HepG2 (cell line): ENCODE results near the gene TMEM129. TPM values are rescaled to one million over a fixed set of nuclear protein-coding genes. Genes with fewer than 3 reads are reported as not detected.

ENCODE experiments used
- CC2D1A ChIP-seq: sonication (generic); formaldehyde crosslinking; IDR thresholded peaks from 2 replicates; pipeline ENCODE4 v1.8.1; 2023; ENCODE audit warnings: mild to moderate bottlenecking, missing genetic modification reagents
- CREB1 ChIP-seq, 2 experiments: fragments of 450-650 bp in 1 of 2; IDR thresholded peaks; 2 replicates each; pipeline ENCODE4 v1.6.1; 2016 to 2017; ENCODE audit warnings: control low read depth in 1 of 2, mild to moderate bottlenecking in 1 of 2, missing compliant biosample characterization in 1 of 2, missing genetic modification characterization in 1 of 2
- GPN1 ChIP-seq: sonication (generic); formaldehyde crosslinking; IDR thresholded peaks from 2 replicates; pipeline ENCODE4 v1.5.1; 2020; ENCODE audit warnings: missing genetic modification reagents, borderline replicate concordance
- ISL2 ChIP-seq: sonication (generic); formaldehyde crosslinking; IDR thresholded peaks from 2 replicates; pipeline ENCODE4 v1.5.0; 2020; ENCODE audit warnings: missing genetic modification reagents
- KDM5B ChIP-seq: sonication (generic); formaldehyde crosslinking; IDR thresholded peaks from 2 replicates; pipeline ENCODE4 v1.4.0; 2020; ENCODE audit warnings: missing genetic modification reagents, mild to moderate bottlenecking, borderline replicate concordance
- MBNL3 ChIP-seq: fragments of 250-450 bp; sonication (Bioruptor Pico); conservative IDR thresholded peaks from 2 replicates; pipeline ENCODE4 v1.8.0; 2022; ENCODE audit warnings: mild to moderate bottlenecking, inconsistent platforms
- NFE2L2 ChIP-seq: fragments of 150-350 bp; IDR thresholded peaks from 2 replicates; pipeline ENCODE4 v1.6.1; 2014; ENCODE audit warnings: low read length
- NR1H2 ChIP-seq: sonication (generic); formaldehyde crosslinking; IDR thresholded peaks from 2 replicates; pipeline ENCODE4 v1.8.1; 2022; ENCODE audit warnings: low read depth, missing genetic modification reagents, borderline replicate concordance
- PTBP1 ChIP-seq: fragments of 200-400 bp; formaldehyde crosslinking; IDR thresholded peaks from 2 replicates; pipeline ENCODE4 v1.6.1; 2018; ENCODE audit warnings: low read length, low read depth; ENCODE audit not compliant: poor library complexity, severe bottlenecking
- RAD21 ChIP-seq: fragments of 450-650 bp; formaldehyde crosslinking; IDR thresholded peaks from 2 replicates; pipeline ENCODE4 v1.5.0; 2020; ENCODE audit warnings: mild to moderate bottlenecking
- SALL1 ChIP-seq: sonication (generic); formaldehyde crosslinking; IDR thresholded peaks from 2 replicates; pipeline ENCODE4 v1.8.0; 2022; ENCODE audit warnings: mild to moderate bottlenecking, missing genetic modification reagents
- SIN3A ChIP-seq: IDR thresholded peaks from 2 replicates; pipeline ENCODE4 v1.6.1; 2011; ENCODE audit warnings: low read depth, mild to moderate bottlenecking, control low read depth, low read length, borderline replicate concordance
- SKI ChIP-seq: fragments of 450-650 bp; IDR thresholded peaks from one replicate; pipeline ENCODE4 v1.6.1; 2018; ENCODE audit warnings: mild to moderate bottlenecking; ENCODE audit not compliant: partially characterized antibody
- TCF7L2 ChIP-seq: IDR thresholded peaks from 2 replicates; pipeline ENCODE4 v1.6.1; 2011; ENCODE audit warnings: mild to moderate bottlenecking, low read depth, low read length, moderate library complexity
- U2AF1 ChIP-seq: fragments of 200-400 bp; formaldehyde crosslinking; optimal IDR thresholded peaks from 2 replicates; pipeline ENCODE3; 2017; ENCODE audit warnings: mild to moderate bottlenecking, low read depth, low read length
- ZFP37 ChIP-seq: sonication (generic); formaldehyde crosslinking; IDR thresholded peaks from 2 replicates; pipeline ENCODE4 v1.4.0; 2020; ENCODE audit warnings: missing genetic modification reagents, borderline replicate concordance
- ZMAT3 ChIP-seq: sonication (generic); formaldehyde crosslinking; conservative IDR thresholded peaks from 2 replicates; pipeline ENCODE4 v1.7.0; 2021; ENCODE audit warnings: missing genetic modification reagents
- ZNF468 ChIP-seq: sonication (generic); formaldehyde crosslinking; IDR thresholded peaks from 2 replicates; pipeline ENCODE4 v1.8.0; 2022; ENCODE audit warnings: mild to moderate bottlenecking, moderate library complexity, missing genetic modification reagents
- ZNF709 ChIP-seq: sonication (generic); formaldehyde crosslinking; IDR thresholded peaks from 2 replicates; pipeline ENCODE4 v1.5.0; 2020; ENCODE audit warnings: mild to moderate bottlenecking, missing genetic modification reagents
- ZSCAN20 ChIP-seq: sonication (generic); formaldehyde crosslinking; IDR thresholded peaks from 2 replicates; pipeline ENCODE4 v1.4.0; 2020; ENCODE audit warnings: missing genetic modification reagents, mild to moderate bottlenecking, borderline replicate concordance
- polyA plus RNA-seq, 8 experiments: library from polyadenylated mRNA; depleted of rRNA in 3 of 8; stranded (reverse) in 7 of 8; unstranded in 1 of 8; fragments of >200 nt; fragmentation: Illumina TruSeq in 4 of 8; extraction: Trizol in 4 of 8; gene quantifications; 2 replicates each; pipeline versions ENCODE4 v1.2.1 to v1.2.3, GENCODE V29; 2011 to 2016; ENCODE audit warnings: low read depth in 4 of 8, missing spikeins in 1 of 8, mixed read lengths in 1 of 8; ENCODE audit not compliant: insufficient read depth in 1 of 8
- total RNA-seq, 5 experiments: library from RNA; depleted of rRNA; stranded (reverse); fragments of >200 nt; fragmentation: Illumina TruSeq; extraction: Trizol; gene quantifications; 2 replicates each; pipeline ENCODE4 v1.2.3, GENCODE V29; 2016; ENCODE audit warnings: low read depth in 1 of 5
- TF ChIP-seq, protein P1 (sequence below): sonication (generic); formaldehyde crosslinking; IDR thresholded peaks from 2 replicates; pipeline ENCODE4 v1.8.0; 2022; ENCODE audit warnings: low read depth, missing genetic modification reagents
- TF ChIP-seq, protein P2 (sequence below): sonication (generic); formaldehyde crosslinking; IDR thresholded peaks from 2 replicates; pipeline ENCODE4 v1.9.0; 2022; ENCODE audit warnings: missing genetic modification reagents, mild to moderate bottlenecking, borderline replicate concordance
- TF ChIP-seq, protein P3 (sequence below): sonication (generic); formaldehyde crosslinking; IDR thresholded peaks from 2 replicates; pipeline ENCODE4 v1.5.0; 2020; ENCODE audit warnings: mild to moderate bottlenecking, low read depth, missing genetic modification reagents, borderline replicate concordance
- TF ChIP-seq, protein P4 (sequence below): IDR thresholded peaks from 2 replicates; pipeline ENCODE4 v1.6.1; 2016; ENCODE audit warnings: low read depth, control low read depth
- TF ChIP-seq, protein P5 (sequence below): sonication (generic); formaldehyde crosslinking; IDR thresholded peaks from 2 replicates; pipeline ENCODE4 v1.4.0; 2020; ENCODE audit warnings: missing genetic modification reagents; ENCODE audit errors: not compliant biosample characterization

The TMEM129 gene
- total and polyA plus RNA-seq, 2 of the 13 experiments (the other 11 are each of a cell fraction or from before 2014, with no cell fraction given) = 19.0 to 25.8 TPM

DNA sequence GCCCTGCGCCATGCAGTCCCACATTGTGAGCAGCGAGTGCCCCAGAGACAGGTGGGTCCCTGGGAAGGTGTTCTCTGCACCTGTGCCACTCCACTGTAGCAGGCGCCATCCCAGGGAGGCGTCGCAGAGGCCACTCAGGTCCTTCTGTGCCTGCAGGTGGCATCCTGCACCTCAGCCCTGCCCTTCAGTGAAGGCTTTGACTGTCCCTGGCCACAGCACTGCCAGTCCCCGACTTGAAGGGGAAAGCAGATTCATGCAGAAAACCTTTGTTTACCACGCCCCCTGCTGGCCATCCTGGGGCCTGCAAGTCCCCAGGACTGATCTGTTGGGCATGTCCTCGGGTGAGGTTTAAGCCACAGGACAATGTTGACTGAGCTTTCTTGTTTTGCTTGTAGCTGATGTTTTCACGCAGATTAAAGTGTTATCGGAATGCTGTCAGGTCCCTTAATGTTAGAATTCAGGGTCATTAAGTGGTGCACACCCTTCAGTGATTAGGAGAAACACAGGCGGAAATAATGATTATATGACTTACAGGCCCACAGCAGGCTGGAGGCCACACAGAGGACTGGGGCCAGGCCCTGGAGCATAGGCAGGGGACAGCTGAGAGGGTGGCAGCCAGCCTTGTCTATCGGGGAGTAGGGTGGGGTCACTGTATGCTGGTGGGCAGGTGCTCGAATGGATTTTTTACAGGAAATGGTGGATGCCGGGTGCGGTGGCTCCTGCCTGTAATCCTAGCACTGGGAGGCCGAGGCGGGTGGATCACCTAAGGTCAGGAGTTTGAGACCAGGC, 5.2 kb upstream of the TMEM129 start (continued):
- TF ChIP-seq, protein P1, sequence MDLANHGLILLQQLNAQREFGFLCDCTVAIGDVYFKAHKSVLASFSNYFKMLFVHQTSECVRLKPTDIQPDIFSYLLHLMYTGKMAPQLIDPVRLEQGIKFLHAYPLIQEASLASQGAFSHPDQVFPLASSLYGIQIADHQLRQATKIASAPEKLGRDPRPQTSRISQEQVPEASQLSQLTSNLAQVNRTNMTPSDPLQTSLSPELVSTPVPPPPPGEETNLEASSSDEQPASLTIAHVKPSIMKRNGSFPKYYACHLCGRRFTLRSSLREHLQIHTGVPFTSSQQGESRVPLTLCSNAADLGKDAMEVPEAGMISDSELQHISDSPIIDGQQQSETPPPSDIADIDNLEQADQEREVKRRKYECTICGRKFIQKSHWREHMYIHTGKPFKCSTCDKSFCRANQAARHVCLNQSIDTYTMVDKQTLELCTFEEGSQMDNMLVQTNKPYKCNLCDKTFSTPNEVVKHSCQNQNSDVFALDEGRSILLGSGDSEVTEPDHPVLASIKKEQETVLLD = no peak
- TF ChIP-seq, protein P2, sequence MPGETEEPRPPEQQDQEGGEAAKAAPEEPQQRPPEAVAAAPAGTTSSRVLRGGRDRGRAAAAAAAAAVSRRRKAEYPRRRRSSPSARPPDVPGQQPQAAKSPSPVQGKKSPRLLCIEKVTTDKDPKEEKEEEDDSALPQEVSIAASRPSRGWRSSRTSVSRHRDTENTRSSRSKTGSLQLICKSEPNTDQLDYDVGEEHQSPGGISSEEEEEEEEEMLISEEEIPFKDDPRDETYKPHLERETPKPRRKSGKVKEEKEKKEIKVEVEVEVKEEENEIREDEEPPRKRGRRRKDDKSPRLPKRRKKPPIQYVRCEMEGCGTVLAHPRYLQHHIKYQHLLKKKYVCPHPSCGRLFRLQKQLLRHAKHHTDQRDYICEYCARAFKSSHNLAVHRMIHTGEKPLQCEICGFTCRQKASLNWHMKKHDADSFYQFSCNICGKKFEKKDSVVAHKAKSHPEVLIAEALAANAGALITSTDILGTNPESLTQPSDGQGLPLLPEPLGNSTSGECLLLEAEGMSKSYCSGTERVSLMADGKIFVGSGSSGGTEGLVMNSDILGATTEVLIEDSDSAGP = peak; percentile 37; the same call in 1 of the 2 replicates
- TF ChIP-seq TCF7L2 = no peak
- TF ChIP-seq SALL1 (CRISPR knock-in tag) = peak; percentile 43; the same call in 1 of the 2 replicates
- TF ChIP-seq, protein P3, sequence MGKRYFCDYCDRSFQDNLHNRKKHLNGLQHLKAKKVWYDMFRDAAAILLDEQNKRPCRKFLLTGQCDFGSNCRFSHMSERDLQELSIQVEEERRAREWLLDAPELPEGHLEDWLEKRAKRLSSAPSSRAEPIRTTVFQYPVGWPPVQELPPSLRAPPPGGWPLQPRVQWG (CRISPR knock-in tag) = no peak
- no peak for TF ChIP-seq ISL2
- no peak for TF ChIP-seq GPN1
- no peak for TF ChIP-seq CREB1 (IDR thresholded peaks at IDR 0.05)
- no peak for TF ChIP-seq CREB1 (CRISPR knock-in tag; IDR thresholded peaks at IDR 0.05)
- TF ChIP-seq NR1H2 (CRISPR knock-in tag) = no peak
- TF ChIP-seq PTBP1 = no peak
- no peak for TF ChIP-seq KDM5B (CRISPR knock-in tag)
- no peak for TF ChIP-seq MBNL3 (CRISPR knock-in tag)
- no peak for TF ChIP-seq U2AF1
- no peak for TF ChIP-seq ZNF468 (CRISPR knock-in tag)
- TF ChIP-seq RAD21 (CRISPR knock-in tag) = peak; percentile 71
- TF ChIP-seq SIN3A = no peak
- TF ChIP-seq SKI = no peak
- TF ChIP-seq CC2D1A (CRISPR knock-in tag) = no peak
- TF ChIP-seq ZNF709 = no peak
- TF ChIP-seq, protein P4, sequence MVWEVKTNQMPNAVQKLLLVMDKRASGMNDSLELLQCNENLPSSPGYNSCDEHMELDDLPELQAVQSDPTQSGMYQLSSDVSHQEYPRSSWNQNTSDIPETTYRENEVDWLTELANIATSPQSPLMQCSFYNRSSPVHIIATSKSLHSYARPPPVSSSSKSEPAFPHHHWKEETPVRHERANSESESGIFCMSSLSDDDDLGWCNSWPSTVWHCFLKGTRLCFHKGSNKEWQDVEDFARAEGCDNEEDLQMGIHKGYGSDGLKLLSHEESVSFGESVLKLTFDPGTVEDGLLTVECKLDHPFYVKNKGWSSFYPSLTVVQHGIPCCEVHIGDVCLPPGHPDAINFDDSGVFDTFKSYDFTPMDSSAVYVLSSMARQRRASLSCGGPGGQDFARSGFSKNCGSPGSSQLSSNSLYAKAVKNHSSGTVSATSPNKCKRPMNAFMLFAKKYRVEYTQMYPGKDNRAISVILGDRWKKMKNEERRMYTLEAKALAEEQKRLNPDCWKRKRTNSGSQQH = no peak
- TF ChIP-seq ZSCAN20 (CRISPR knock-in tag) = no peak
- TF ChIP-seq ZMAT3 (CRISPR knock-in tag) = no peak
- TF ChIP-seq ZFP37 = no peak
- no peak for TF ChIP-seq NFE2L2
- TF ChIP-seq, protein P5, sequence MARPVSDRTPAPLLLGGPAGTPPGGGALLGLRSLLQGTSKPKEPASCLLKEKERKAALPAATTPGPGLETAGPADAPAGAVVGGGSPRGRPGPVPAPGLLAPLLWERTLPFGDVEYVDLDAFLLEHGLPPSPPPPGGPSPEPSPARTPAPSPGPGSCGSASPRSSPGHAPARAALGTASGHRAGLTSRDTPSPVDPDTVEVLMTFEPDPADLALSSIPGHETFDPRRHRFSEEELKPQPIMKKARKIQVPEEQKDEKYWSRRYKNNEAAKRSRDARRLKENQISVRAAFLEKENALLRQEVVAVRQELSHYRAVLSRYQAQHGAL (CRISPR knock-in tag) = no peak
